B cell (primary cell): ENCODE data around the gene RGS14. TPM values are rescaled to one million over a fixed set of nuclear protein-coding genes. Genes with fewer than 3 reads are reported as not detected.
A peak's percentile ranks its signal among the peaks of the same experiment; 100 is the strongest.

Experiments used
- ATAC-seq: fragments of 200-7000 bp; cut with Tn5 transposase; one replicate; pipeline ENCODE4 v1.10.0; 2021; ENCODE audit warnings: low read depth, mild to moderate bottlenecking, moderate number of reproducible peaks, moderate library complexity
- CTCF ChIA-PET: fragments of 350-600 bp; sonication (Branson Sonifier 250); formaldehyde crosslinking; loops from one replicate; lab custom pipeline; 2021; ENCODE audit warnings: antibody characterized with exemption, inconsistent platforms; lab: Charles Lee
- POLR2A ChIA-PET: fragments of 350-600 bp; sonication (Branson Sonifier 250); formaldehyde crosslinking; loops from one replicate; lab custom pipeline; 2021; ENCODE audit warnings: antibody characterized with exemption; lab: Charles Lee
- DNase-seq: peaks from one replicate; pipeline ENCODE4 v3.0.0; 2013
- H2AFZ ChIP-seq: 2 replicates; pipeline ENCODE4 v1.6.1; 2012; ENCODE audit warnings: mild to moderate bottlenecking, low read depth, low read length; ENCODE audit not compliant: insufficient read depth, poor library complexity, severe bottlenecking
- H3K27ac ChIP-seq, 2 donors: 1 replicate in 1 of 2; 2 replicates in 1 of 2; pipeline ENCODE4 v1.5.1; 2012 to 2013; ENCODE audit warnings: low read length in 2 of 2, mild to moderate bottlenecking in 2 of 2, moderate library complexity in 1 of 2
- H3K27me3 ChIP-seq, 4 experiments: fragments of 200-600 bp in 1 of 4; sonication (generic) in 1 of 4; replicated peaks in 1 of 4; 1 replicate in 2 of 4; 2 replicates in 2 of 4; pipeline versions ENCODE4 v1.6.1 to v1.7.0; 2013 to 2016; ENCODE audit warnings: low read length in 3 of 4, mild to moderate bottlenecking in 2 of 4, mixed read lengths in 1 of 4, moderate library complexity in 1 of 4; ENCODE audit not compliant: insufficient read depth in 4 of 4, control insufficient read depth in 3 of 4; ENCODE audit errors: control extremely low read depth in 1 of 4
- H3K36me3 ChIP-seq, 2 experiments: replicated peaks in 1 of 2; 1 replicate in 1 of 2; 2 replicates in 1 of 2; pipeline versions ENCODE4 v1.6.1 to v1.7.1; 2013; ENCODE audit warnings: low read length in 1 of 2; ENCODE audit not compliant: insufficient read depth in 2 of 2, control insufficient read depth in 1 of 2; ENCODE audit errors: control extremely low read depth in 1 of 2, extremely low read depth in 1 of 2
- H3K4me1 ChIP-seq, 2 donors: fragments of 200-600 bp in 1 of 2; sonication (generic) in 1 of 2; 1 replicate in 1 of 2; 2 replicates in 1 of 2; pipeline versions ENCODE4 v1.5.1 to v1.6.1; 2013 to 2017; ENCODE audit warnings: low read length in 2 of 2; ENCODE audit not compliant: control insufficient read depth in 2 of 2, insufficient read depth in 2 of 2
- H3K4me2 ChIP-seq: replicated peaks from 2 replicates; pipeline ENCODE3; 2012; ENCODE audit warnings: mild to moderate bottlenecking, low read depth, low read length; ENCODE audit not compliant: poor library complexity, severe bottlenecking
- H3K4me3 ChIP-seq, 5 experiments: fragments of 200-600 bp in 1 of 5; sonication (generic) in 1 of 5; 1 replicate in 3 of 5; 2 replicates in 2 of 5; pipeline versions ENCODE4 v1.5.1 to v1.7.0; 2011 to 2016; ENCODE audit warnings: low read length in 4 of 5, mild to moderate bottlenecking in 4 of 5, low read depth in 2 of 5, control low read depth in 1 of 5, moderate library complexity in 1 of 5; ENCODE audit not compliant: insufficient read depth in 1 of 5; ENCODE audit errors: control extremely low read depth in 1 of 5, extremely low read depth in 1 of 5
- H3K79me2 ChIP-seq: fragments of 200-600 bp; sonication (generic); one replicate; pipeline ENCODE4 v1.6.0; 2016; ENCODE audit warnings: low read length; ENCODE audit not compliant: control insufficient read depth, insufficient read depth
- H3K9ac ChIP-seq: fragments of 200-600 bp; sonication (generic); 2 replicates; pipeline ENCODE4 v1.6.1; 2017; ENCODE audit warnings: mild to moderate bottlenecking, low read length, moderate library complexity
- H3K9me3 ChIP-seq, 3 donors: one replicate each; pipeline versions ENCODE4 v1.6.1 to v1.7.1; 2013; ENCODE audit warnings: low read length in 2 of 3; ENCODE audit not compliant: control insufficient read depth in 2 of 3, insufficient read depth in 1 of 3; ENCODE audit errors: control extremely low read depth in 1 of 3
- H4K20me1 ChIP-seq: 2 replicates; pipeline ENCODE4 v1.6.0; 2012; ENCODE audit warnings: mild to moderate bottlenecking, low read length; ENCODE audit not compliant: insufficient read depth, control insufficient read depth, poor library complexity, severe bottlenecking
- H3K27ac Mint-ChIP-seq: one replicate; pipeline ENCODE4 v1.8.0; 2021; ENCODE audit warnings: mixed read lengths
- H3K27me3 Mint-ChIP-seq: one replicate; pipeline ENCODE4 v1.8.0; 2021; ENCODE audit warnings: mixed read lengths
- H3K4me1 Mint-ChIP-seq: one replicate; pipeline ENCODE4 v1.8.0; 2021; ENCODE audit warnings: mixed read lengths
- H3K4me3 Mint-ChIP-seq: one replicate; pipeline ENCODE4 v1.8.0; 2021; ENCODE audit warnings: mixed read lengths
- H3K9me3 Mint-ChIP-seq: one replicate; pipeline ENCODE4 v1.8.0; 2022; ENCODE audit warnings: mixed read lengths; ENCODE audit not compliant: insufficient read depth
- CTCF ChIP-seq: fragments of 200-600 bp; IDR thresholded peaks from one replicate; pipeline ENCODE4 v1.8.0; 2022; ENCODE audit warnings: antibody characterized with exemption, mild to moderate bottlenecking
- EZH2 ChIP-seq: IDR thresholded peaks from 2 replicates; pipeline ENCODE4 v1.6.1; 2012; ENCODE audit warnings: borderline replicate concordance, low read depth, mild to moderate bottlenecking, moderate library complexity, low read length; ENCODE audit not compliant: insufficient read depth, poor library complexity, severe bottlenecking
- WGBS: methylation state at CpG from one replicate; pipeline ENCODE4 v1.1.5; 2013; ENCODE audit warnings: missing lambda C conversion rate; ENCODE audit not compliant: insufficient coverage; 5-methylcytosine and 5-hydroxymethylcytosine counted together
- intact Hi-C: fragments of 100-400 bp; cut with micrococcal nuclease; formaldehyde crosslinking; loops from one replicate; pipeline ENCODE4 v1.10.0; 2022
- polyA plus RNA-seq: library from polyadenylated mRNA; depleted of rRNA; stranded (reverse); fragments of >200 nt; gene quantifications from 2 replicates; pipeline ENCODE4 v1.2.3, GENCODE V29; 2012
- total RNA-seq, 2 donors: library from RNA; stranded (reverse); fragments of 120-200 nt in 1 of 2; gene quantifications; 1 replicate in 1 of 2; 2 replicates in 1 of 2; pipeline versions ENCODE4 v1.2.3 to v1.2.4, GENCODE V29; 2013 to 2022

RGS14 gene
- total and polyA plus RNA-seq, 2 donors (not counting 1 experiment from before 2014, with no cell fraction given): 85.8 to 184 TPM

- Histone ChIP-seq H2AFZ (peak overlapping the region; percentile 68), H3K9me3 (peaks cover 0 to 2% (median 0%) of the 10 kb centered on the region in 3 donors), H4K20me1 (peaks cover 52% of the 10 kb centered on the region), H3K79me2 (peaks cover 25% of the 10 kb centered on the region), H3K27ac (no peak overlapping the region), H3K27me3 (no peaks in the 10 kb centered on the region), H3K4me2 (peak overlapping the region; percentile 99), H3K9ac (peak overlapping the region; percentile 72), H3K36me3 (peaks cover 0 to 12% of the 10 kb centered on the region in 2 experiments), H3K4me3 (peak overlapping the region in 4 of 5 experiments; percentile 56 to 80 (median 67)), H3K4me1 (peaks cover 43 to 62% of the 10 kb centered on the region in 2 donors)
- no peaks in the 10 kb centered on the region for H3K27me3 Mint-ChIP-seq
- ATAC-seq (no peak), DNase-seq (no peak)
- no peak for TF ChIP-seq CTCF
- TF ChIP-seq EZH2: no peak
- no peaks in the 10 kb centered on the region for H3K9me3 Mint-ChIP-seq
- WGBS: 0% methylated on average over 21 of the region's 23 CpGs
- peak overlapping the region; percentile 46 for H3K27ac Mint-ChIP-seq
- H3K4me3 Mint-ChIP-seq: peak overlapping the region; percentile 90
- H3K4me1 Mint-ChIP-seq: peaks cover 46% of the 10 kb centered on the region
- POLR2A ChIA-PET: interaction anchor here (0.6 to 1.4 kb wide), 2 partner anchors 9 to 178 kb away, joined by 3 read pairs; partner anchors contain the start of gene NSD1
- intact Hi-C loops: loop anchor here (10.0 kb wide), 1 partner anchor 803 kb away; the partner anchor contains the start of gene N4BP3
- CTCF ChIA-PET: interaction anchor here (1.0 to 4.9 kb wide), 7 partner anchors 7 to 204 kb away, joined by 3 to 34 read pairs (median 7); partner anchors contain the start of gene LMAN2
Measured at GRCh38 chr5:177311392-177311722, 46.4 kb upstream of the RGS14 start.
